NCI-H146 (cell line): ENCODE measurements around the gene PDGFD.

Experiments used
- DNase-seq: peaks from one replicate; lab custom pipeline; 2025; lab: John Stamatoyannopoulos, UW

The PDGFD gene

DNA sequence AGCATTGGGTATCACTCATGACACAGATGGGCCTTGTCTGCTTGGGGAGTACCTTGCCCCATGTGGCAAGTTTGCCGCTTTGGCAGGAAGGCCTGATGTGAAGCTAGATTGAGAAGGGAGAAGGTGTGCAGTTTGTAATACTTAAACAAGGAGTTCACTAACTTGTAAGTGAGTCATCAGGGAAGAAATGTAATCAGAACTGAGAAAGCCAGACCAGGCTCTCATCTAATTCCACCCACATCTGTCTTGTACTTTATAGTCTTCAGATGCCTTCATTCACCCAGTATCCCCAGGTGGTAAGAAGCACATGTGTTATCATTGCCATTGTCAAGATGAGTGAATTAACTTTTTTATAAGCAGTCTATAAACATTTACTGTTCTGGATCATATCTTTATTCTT, 243.5 kb downstream of the PDGFD start:
- no peak for DNase-seq

DNA sequence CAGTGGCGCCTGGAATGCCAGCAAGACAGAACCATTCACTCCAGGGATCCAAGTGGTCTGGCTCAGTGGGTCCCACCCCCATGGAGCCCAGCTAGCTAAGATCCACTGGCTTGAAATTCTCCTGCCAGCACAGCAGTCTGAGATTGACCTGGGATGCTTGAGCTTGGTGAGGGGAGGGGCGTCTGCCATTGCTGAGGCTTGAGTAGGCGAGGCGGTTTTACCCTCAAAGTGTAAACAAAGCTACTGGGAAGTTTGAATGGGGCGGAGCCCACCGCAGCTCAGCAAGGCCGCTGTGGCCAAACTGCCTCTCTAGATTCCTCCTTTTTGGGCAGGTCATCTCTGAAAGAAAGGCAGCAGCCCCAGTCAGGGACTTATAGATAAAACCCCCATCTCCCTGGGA, 253.2 kb downstream of the PDGFD start:
- no peak for DNase-seq

DNA sequence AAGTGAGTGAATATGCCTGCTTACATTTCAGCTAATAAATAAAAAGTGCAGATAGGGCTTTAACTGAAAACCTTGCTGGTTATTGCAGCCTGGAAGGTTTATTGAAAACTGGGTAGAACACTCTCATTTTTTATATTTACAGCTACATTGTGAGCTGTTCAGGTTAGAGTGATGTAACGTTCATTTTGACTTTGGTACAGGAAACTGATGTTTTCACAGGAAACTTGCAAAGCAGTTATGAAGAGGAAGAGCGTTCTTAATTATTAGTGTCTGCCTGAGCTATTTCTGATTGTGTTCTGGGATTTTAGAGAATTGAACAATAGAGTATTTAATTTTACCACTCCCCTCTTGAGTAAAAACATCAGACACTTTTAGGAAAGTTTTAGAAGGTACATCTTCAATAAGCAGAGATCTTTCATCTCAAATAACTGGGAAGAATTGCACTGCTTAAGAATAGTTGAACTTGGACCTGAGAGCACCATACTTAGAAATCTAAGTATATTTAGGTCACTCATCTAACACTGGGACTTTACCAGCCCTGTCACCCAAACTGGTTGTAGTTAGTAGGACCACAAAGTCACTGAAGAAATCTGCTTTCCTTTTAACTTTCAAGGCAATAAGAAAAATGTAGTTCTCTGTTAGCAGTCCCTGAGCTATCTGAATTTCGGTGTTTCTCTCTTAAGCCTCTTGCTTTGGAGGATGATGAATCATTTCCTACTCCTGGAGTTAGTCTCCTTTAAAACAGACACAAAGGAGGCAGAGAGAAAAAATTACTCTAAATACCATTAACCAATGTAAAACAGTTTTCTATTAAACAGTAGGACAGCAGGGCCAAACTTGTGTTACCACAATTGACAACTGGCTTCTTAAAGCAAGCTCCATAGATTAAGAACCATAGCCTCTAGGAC, 256.1 kb downstream of the PDGFD start:
- no peak for DNase-seq

DNA sequence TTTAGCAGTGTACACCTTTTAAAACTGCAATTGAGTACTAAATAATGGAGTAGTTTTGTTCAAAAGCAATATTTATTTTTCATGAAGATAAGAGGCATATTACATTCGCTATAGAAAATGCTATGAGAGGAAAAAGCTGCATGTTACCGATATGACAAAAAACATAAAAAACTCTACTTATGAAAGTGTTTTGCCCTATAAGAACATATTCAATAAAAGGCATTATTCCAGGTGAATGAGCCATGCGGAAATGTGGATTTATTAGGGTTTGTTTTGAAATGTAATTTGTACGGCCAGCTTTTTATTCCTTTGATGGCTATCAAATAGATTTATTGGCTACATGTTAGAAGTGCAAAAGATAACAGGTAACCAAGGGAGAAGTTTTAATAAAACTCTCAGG, 256.8 kb downstream of the PDGFD start:
- no peak for DNase-seq

DNA sequence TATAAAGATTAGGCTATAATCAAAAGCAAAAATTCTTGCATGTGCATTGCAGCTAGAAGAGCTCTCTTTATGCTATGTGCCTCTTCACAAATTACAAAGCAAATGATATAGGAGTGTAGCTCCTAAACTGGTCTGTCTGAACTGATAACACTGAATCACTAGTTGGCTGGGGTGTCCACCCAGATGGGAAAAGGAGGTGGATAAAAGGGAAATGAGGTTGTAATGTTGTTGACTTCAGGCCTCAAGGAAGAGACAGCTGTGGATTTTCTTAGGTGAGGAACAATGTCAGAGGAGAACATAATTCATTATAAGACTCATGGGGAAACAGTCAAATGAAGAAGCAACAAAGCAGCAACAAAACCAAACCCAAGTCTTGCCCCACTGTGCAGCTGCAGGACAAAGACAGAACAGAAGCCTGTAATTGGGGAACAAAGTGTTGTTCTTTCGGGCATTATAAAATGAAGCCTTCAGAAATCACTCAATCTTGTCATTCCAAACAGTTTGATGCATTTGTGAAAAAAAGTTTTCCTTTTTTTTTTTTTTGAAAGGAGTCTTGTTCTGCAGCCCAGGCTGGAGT, 257.6 kb downstream of the PDGFD start:
- DNase-seq: no peak

DNA sequence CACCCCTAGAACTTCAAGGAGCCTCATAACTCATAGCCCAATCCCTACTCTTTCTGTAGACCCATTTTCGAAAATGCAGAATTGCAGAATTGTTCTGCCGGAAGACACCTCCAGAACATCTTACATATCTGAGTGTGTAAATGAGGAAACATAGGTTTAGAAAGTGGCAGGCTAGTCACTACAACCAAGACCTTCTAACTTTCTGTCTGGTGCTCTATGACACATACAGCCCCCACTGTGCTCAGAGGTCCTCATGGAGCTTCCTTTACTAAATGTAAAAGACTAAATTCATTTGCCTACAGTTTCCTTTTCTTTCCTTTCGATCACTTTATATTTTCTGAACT, 259.7 kb downstream of the PDGFD start:
- no peak for DNase-seq

DNA sequence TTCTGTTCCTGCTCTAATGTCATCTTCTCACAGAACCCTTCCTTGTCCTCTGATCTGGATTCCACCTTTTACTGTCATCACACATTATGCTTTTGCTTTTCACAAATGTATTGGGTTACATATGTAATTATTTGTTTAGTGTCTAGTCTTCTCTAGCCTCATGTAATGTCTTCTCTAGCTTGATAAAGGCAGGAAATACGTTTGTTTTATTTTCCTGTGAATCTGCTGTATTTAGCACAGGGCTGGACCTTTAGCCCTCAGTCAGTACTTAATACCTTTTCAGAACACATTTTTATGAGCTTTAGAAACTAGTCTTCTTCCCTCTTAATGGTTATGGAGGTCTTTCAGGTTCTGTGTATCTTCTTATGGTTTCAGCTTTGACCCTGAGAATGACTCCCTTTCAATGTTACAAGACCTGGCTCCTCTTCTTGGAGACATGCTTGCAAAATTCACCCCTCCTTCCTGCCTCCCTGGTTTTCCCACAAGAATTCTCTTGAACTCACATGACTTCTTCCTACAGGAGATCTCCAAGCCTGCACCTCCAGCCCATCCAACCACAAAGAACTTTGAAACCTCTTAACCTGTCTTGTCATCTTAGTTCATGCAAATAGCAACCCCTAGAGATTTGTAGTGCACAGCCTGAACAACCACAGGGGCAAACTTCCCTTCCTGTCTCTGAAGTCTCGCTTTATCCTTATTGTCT, 260.2 kb downstream of the PDGFD start:
- no peak for DNase-seq

DNA sequence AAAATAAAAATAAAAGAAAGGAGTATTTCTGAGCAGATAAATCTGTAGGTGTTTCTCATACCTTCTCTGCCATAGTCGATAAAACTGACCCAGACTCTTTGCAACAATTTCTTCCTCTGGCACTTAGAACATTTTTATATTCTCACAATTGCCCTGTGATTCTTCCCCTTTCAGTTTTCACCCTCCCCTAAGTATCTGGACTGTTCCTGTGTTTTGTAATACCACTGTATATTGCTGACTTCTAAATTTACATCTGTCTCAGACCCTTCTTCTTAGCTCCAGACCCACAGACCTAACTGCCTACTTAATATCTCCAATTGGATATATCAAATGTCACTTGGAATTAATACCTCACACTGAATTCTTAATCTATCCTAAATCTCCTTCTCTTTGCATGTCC, 261.0 kb downstream of the PDGFD start:
- DNase-seq: no peak

DNA sequence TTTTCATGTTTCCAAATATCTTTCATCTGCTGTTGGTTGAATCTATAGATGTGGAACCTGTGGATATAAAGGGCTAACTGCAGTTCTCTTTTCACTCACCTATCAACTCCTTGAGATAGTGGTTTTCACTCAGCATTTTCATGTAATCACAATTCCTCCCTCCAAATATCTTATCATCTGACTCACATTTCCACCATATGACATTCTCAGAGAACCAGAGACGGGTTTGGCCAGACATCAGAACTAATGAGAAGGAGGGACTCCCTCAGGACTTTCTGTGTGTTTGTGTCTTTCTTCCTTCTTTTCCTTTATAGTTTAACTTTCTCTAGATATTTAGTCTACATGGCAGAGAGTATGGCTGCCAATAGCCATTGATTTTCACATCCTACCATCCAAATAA, 262.3 kb downstream of the PDGFD start:
- DNase-seq: no peak

DNA sequence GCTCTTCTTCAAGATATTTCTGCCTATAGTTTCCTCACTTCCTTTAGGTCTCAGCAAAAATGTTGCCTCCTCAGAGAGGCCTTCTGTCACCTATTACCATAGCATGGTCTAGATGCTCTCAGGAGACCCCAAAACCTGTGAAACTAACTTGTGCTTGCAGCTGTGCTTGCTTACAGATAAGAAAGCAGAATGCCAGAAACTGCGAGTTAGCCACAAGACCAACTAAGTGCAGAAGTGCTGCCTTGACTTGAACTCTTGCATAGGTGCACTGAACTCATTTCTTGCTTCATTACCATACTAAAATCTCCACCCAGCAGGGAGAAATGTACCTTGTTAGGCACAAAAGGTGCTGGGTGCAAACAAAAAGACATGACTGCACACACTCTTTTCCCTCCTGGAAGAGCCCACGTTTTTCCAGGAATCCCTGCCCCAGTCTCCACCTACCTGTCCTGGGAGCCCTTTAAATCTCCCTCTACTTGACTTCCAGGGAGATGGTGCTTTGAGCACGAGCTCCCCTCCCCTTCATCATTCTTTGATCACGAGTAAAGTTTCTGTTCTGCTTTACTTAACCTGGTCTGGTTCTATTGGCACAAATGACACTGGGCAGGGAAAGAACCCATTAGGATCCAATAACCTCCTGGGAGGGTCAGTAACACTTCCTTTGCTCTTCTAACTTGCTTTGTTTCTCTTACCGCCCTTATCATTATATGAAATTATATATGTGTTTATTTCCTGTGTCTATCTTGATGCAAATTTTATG, 265.2 kb downstream of the PDGFD start:
- DNase-seq: no peak

DNA sequence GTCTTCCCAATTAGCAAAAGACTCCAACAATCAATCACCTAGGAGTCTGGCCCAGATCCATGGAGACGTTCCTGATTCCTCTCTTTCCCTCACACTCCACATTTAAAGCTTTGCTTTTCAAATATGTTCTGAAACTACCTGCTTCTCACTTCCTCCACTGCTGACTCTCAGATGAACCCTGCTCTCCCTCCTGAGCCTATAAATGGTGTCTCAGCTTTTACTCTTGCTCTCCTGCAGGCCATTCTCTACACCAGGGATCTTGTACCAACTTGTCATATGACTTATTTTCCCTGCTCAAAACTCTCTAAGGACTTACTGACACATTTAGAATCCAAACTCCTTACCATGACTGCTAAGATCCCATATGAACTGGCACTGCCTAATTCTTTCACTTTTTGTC, 265.9 kb downstream of the PDGFD start:
- no peak for DNase-seq

DNA sequence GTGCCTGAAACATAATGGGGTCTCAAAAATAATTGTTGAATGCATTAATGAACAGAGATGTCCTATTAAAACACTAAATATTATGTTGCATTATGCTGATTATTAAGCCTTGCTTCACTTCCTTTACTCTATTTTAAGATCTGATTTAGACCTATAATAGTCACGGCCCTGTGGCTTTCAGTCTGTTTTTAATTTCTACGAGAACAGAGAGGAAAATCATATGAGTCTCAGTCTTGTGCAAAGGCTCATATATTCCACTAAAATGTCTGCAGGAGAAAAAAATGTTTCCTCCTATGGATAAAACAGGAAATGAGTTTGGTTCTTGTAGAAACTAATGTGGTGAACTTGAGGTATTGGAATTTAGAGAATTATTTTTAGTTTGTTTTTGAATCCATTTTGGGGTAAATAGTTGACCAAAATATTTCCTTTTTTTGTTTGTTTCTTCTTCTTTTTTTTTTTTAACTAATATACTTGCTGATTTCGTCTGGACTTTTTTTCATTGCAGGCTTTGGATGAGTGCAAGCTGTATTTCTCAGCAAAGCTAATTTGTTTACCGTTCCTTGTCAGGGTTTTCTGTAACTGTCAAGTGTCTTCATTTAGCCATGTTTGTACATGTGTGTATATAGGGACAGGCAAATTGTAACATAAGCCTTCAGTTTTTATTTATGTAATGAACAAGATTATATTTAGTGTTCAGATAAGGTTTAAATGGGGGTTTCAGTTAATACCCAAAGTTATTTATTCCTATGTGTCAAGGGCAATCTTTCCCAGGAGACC, 266.6 kb downstream of the PDGFD start:
- no peak for DNase-seq

DNA sequence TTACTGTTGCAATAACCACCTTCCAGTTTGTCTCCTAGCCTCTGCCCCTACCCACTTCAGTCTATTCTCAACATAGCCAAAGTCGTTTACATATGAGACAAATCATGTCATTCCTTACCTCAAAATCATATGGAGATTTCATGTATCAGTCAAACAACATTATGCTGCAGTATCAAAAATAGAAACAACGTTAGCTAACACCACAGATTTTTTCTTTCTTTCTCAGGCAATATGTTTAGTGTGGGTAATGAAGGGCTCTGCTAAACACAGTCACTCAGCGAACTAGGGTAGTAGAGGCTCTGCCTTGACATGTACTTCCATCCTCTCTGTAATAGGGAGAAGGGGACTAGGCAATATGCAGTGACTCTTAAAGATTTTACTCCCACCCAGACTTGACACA, 268.8 kb downstream of the PDGFD start:
- no peak for DNase-seq

DNA sequence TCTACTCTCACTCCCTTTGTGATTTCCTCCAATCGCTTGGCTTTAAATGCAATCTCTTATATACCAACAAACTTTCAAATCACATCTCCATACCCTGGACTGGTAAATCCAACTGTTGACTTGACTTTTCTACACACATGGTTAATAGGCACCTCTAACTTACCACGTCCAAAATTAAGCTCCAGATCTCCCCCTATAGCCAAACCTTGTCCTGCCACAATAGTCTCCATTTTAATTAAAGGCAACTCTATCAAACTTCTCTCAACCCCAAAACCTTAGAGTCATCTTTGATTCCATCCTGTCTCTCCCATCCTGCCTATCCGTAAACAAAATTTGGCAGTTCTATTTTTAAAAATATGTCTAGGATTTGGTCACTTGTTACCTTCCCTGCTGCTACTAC, 269.3 kb downstream of the PDGFD start:
- DNase-seq: no peak

DNA sequence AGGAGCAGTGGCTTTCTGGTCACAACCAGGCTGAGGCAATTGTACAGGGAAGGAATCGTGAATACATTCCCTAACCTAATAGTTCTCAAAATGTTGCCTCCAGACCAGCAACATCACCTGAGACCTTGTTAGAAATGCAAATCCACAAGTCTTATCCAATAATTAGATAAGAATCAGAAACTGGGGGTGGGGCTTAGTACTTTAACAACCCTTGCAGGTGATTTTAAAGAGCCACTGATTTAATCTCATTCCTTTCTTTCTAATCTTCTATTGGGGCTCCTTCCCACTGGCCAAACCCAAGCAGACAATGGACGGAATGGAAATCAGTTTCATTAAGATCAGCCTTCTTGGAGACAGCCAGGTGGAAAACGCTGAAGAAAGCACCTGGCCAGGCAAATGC, 269.9 kb downstream of the PDGFD start:
- DNase-seq: no peak

DNA sequence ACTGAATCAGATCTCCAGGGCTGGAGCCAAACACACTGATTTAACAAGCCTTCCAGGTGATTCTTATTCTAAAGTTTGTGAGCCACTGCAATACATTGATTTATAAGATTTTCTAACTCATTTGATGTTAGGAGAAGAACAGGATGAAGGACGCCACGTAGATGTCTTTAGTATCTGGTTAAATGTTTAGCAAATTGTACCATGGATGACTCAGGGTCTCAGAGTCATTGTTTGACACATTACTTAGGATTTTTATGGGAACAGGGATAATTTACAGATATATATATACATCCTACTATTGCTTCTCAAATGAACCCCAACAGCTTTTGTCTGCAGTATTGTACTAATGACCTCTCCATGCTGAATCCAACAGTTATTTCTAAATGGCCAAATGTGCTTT, 270.6 kb downstream of the PDGFD start:
- DNase-seq: no peak

DNA sequence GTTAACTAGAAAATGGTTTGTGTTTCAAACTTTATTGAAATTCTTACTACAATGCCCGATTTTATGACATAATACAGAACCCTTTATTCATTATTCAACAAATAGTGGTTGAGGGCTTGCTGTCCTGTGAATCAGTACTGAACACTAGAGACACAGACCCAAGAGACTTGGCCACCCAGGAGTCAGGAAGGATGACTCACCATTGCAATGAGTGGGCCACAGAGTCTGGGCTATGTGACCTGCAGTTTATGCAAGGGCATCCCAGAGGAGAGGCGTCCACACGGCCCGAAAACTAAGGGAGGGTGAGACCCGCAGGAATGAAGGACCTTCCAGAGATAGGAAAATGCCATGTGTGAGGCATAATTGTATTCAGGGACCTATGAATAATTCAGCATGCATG, 271.3 kb downstream of the PDGFD start:
- no peak for DNase-seq

DNA sequence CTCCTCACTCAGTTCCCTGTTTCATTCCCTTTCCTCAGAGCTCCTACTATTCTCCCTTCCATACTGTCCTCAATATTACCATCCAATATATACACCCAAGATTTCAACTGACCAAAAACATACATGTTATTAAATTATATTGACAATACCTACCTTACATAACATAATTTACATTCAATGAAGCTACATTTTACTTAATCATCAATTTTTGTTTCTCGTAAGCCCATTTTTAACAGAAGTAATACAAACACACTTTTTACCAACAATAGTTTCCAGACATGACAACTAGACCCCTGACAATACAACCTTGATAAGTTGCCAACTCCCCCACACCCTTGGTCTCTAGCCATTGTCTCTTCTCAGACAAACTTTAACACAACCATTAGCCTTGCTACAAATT, 273.3 kb downstream of the PDGFD start:
- no peak for DNase-seq

DNA sequence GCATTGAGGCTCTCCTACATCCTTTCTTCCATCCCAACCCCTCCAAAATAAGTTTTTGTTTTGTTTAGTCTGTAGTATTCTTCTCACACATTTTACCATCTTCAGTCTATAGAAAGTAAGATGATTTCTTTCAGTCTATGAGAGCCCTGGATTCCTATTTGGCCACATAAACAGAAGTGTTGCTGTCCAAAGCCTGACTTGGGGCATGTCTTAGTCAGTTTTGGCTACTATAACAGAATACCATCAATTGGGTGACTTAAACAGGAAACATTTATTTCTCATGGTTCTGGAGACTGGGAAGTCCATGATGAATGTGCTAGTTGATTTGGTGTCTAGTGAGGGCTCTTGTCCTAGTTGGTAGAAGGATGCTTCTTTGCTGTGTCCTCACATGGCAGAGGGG, 274.3 kb downstream of the PDGFD start:
- no peak for DNase-seq

DNA sequence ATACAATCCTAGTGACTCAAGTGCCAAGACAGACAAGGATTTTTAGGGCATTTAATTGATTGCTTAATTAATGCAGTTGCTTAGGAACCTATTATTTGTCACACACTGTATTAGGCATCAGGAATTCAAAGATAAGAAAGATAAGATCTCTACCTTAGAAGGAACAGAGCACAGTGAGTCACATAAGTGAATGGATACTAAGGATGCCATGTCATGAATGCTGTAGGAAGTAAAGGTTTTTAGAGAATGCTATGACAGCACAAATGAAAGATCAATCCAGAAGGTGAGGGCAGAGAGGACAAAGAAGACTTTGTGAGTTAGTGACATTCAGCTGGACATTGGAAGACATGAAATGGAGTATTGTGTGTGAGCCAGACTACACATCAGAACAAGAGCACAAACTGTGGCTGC, 275.4 kb downstream of the PDGFD start:
- no peak for DNase-seq

DNA sequence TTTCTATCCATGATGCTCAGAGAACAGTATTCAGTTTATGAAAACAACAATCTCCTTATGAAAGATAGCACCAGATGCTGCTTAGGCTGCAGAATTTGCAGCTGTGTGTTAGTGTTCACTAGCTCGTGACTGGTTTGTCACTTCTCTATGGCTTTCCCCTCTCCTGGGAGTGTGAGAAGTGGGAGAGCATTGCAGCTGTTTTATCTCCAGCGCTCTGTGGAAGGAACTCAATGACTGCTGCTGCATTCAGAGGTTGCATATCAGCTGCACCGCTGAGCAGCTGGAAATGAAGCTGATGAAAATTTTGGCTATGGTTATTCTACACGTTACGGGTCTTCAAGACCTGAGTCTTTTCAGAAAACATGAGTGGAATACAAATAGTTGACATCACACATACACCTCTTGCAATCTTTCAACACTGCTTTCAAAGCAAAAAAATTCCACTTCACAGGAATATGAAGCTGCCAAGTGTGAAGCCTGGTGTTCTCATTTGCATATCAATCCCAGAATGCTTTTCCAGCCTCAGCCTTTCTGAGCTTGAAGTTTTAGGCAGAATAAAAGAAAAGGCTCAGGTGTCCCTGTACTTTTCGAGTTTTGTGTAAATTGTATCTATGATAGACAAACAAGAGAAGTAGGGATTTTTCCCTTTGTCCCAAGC, 276.8 kb downstream of the PDGFD start:
- DNase-seq: no peak
